ENCODE data around the gene VANGL2. TPM values are rescaled to one million over a fixed set of nuclear protein-coding genes. Genes with fewer than 3 reads are reported as not detected.
A peak's percentile ranks its signal among the peaks of the same experiment; 100 is the strongest.

The VANGL2 gene
- total and polyA plus RNA-seq, 2 donors from 2014 or later, result 3.8 to 8.1 TPM

DNA sequence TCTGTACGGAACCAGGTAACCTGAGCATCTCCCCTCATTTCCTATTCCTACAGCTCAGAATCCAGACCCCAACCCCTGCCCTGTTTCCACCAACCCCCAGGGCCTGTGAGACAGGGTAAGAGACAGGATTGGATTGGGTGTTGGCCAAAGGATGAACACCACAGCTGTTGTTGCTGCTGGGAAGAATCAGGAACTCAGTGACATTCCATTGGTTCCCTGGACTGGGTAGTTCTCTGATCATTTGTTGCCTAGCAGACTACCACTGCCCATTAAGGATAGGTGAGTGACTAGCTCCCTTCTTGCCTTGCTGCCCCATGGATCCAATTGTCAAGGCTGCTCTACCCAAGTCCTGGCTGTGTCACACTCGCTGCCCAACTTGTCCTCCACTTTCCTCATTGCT, 47.1 kb upstream of the VANGL2 start:
- H3K36me3 ChIP-seq (ENCODE audit: control insufficient read depth in 2 of 3, insufficient read depth in 3 of 3, low read length in 3 of 3), result peaks cover 31 to 71% (median 69%) of the 10 kb centered on the region in 3 donors
- DNase-seq (no peak), FAIRE-seq (no peak)
- intact Hi-C loops (cut with DNase I), result no loop called here
- no peak overlapping the region for H3K27ac ChIP-seq (ENCODE audit: low read depth in 2 of 2, low read length in 2 of 2)
- no peak for TF ChIP-seq CTCF (IDR thresholded peaks at IDR 0.05; ENCODE audit: borderline replicate concordance, extremely low read depth, insufficient read depth)
- no peak overlapping the region for H3K9ac ChIP-seq (ENCODE audit: low read length in 3 of 3)
- no peaks in the 10 kb centered on the region for H3K4me1 ChIP-seq (ENCODE audit: control insufficient read depth in 2 of 3, insufficient read depth in 2 of 3, low read depth in 1 of 3, low read length in 3 of 3)
- no peaks in the 10 kb centered on the region for H3K9me3 ChIP-seq (ENCODE audit: control insufficient read depth in 2 of 3, insufficient read depth in 1 of 3, low read length in 3 of 3)
- no peak overlapping the region for H3K4me3 ChIP-seq (ENCODE audit: low read length in 3 of 3)
- H3K27me3 ChIP-seq (ENCODE audit: control insufficient read depth, insufficient read depth, low read length), result no peaks in the 10 kb centered on the region

DNA sequence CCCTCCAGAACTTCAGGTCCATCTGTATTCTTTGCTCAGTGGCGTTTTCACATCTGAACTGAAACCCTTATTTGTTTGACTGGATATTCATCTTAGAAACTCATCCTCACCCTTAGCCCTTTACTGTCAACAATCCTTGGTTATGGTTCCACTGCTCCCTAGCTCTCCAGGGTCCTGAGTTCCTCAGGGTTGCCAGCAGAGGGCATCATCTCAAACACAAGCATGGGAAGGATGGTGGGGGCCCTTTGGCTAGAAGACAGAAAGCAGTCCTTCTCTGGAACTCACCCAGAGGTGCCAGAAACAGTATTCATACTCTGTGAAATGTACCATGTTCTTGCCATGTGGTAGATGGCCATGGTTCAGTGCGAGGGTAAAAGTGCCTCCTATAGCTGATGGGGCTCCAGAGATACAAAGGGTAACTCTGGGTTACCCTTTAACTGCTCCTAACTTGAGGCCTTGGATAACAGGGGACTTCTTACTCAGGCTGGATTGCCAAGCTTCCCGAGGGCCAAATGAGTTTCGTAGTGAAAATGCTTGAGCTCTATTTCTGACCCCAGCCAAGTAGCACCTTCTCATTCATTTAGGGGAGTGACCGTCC, 45.9 kb upstream of the VANGL2 start:
- peak; percentile 39 for TF ChIP-seq CTCF (IDR thresholded peaks at IDR 0.05; ENCODE audit: borderline replicate concordance, extremely low read depth, insufficient read depth)
- H3K27ac ChIP-seq (ENCODE audit: low read depth in 2 of 2, low read length in 2 of 2), result no peak overlapping the region
- H3K9me3 ChIP-seq (ENCODE audit: control insufficient read depth in 2 of 3, insufficient read depth in 1 of 3, low read length in 3 of 3), result no peaks in the 10 kb centered on the region
- no peaks in the 10 kb centered on the region for H3K4me1 ChIP-seq (ENCODE audit: control insufficient read depth in 2 of 3, insufficient read depth in 2 of 3, low read depth in 1 of 3, low read length in 3 of 3)
- no peak overlapping the region for H3K9ac ChIP-seq (ENCODE audit: low read length in 3 of 3)
- FAIRE-seq, result no peak
- peaks cover 30 to 69% (median 64%) of the 10 kb centered on the region in 3 donors for H3K36me3 ChIP-seq (ENCODE audit: control insufficient read depth in 2 of 3, insufficient read depth in 3 of 3, low read length in 3 of 3)
- H3K27me3 ChIP-seq (ENCODE audit: control insufficient read depth, insufficient read depth, low read length), result no peaks in the 10 kb centered on the region
- DNase-seq, result peak in 1 of 5 donors; percentile 18
- H3K4me3 ChIP-seq (ENCODE audit: low read length in 3 of 3), result no peak overlapping the region
- intact Hi-C loops (cut with DNase I), result no loop called here

- Histone ChIP-seq H3K27ac (ENCODE audit: low read depth in 2 of 2, low read length in 2 of 2) (no peak overlapping the region), H3K9me3 (ENCODE audit: control insufficient read depth in 2 of 3, insufficient read depth in 1 of 3, low read length in 3 of 3) (no peaks in the 10 kb centered on the region), H3K4me3 (ENCODE audit: low read length in 3 of 3) (no peak overlapping the region), H3K4me1 (ENCODE audit: control insufficient read depth in 2 of 3, insufficient read depth in 2 of 3, low read depth in 1 of 3, low read length in 3 of 3) (no peaks in the 10 kb centered on the region), H3K36me3 (ENCODE audit: control insufficient read depth in 2 of 3, insufficient read depth in 3 of 3, low read length in 3 of 3) (peaks cover 21 to 50% (median 42%) of the 10 kb centered on the region in 3 donors), H3K9ac (ENCODE audit: low read length in 3 of 3) (no peak overlapping the region), H3K27me3 (ENCODE audit: control insufficient read depth, insufficient read depth, low read length) (no peaks in the 10 kb centered on the region)
- no peak for TF ChIP-seq CTCF (IDR thresholded peaks at IDR 0.05; ENCODE audit: borderline replicate concordance, extremely low read depth, insufficient read depth)
- intact Hi-C loops (cut with DNase I), result no loop called here
- DNase-seq (no peak), FAIRE-seq (no peak)
Measured at GRCh38 chr1:160357286-160358002, 42.9 kb upstream of the VANGL2 start.
